Measurements from ENCODE around the gene CNDP2. TPM values are rescaled to one million over a fixed set of nuclear protein-coding genes. Genes with fewer than 3 reads are reported as not detected.

Gene CNDP2
- total RNA-seq, 3 donors from 2014 or later: 81.0 to 104 (median 95.7) TPM

- Histone ChIP-seq H3K36me3 (peaks cover 3% of the 10 kb centered on the region), H3K4me3 (no peak overlapping the region), H3K9me3 (no peaks in the 10 kb centered on the region), H3K4me1 (no peaks in the 10 kb centered on the region), H3K27ac (no peak overlapping the region), H3K27me3 (no peaks in the 10 kb centered on the region)
- intact Hi-C loops (cut with DNase I; ENCODE audit: low total_unique reads): no loop called here
- TF ChIP-seq CTCF (IDR thresholded peaks at IDR 0.05) (no peak), POLR2A (IDR thresholded peaks at IDR 0.05) (no peak), POLR2AphosphoS5 (IDR thresholded peaks at IDR 0.05) (no peak)
- no peak for DNase-seq (ENCODE audit: low spot score in 2 of 2)
These were observed 12.2 kb downstream of the CNDP2 start for GRCh38 chr18:74508366-74508765.

- no peaks in the 10 kb centered on the region for H3K27me3 ChIP-seq
- no peak for TF ChIP-seq POLR2A (IDR thresholded peaks at IDR 0.05)
- TF ChIP-seq CTCF (IDR thresholded peaks at IDR 0.05): no peak
- DNase-seq (ENCODE audit: low spot score in 2 of 2): no peak
- H3K4me1 ChIP-seq: no peaks in the 10 kb centered on the region
- intact Hi-C loops (cut with DNase I; ENCODE audit: low total_unique reads): no loop called here
- H3K36me3 ChIP-seq: peaks cover 7% of the 10 kb centered on the region
- no peak overlapping the region for H3K4me3 ChIP-seq
- no peaks in the 10 kb centered on the region for H3K9me3 ChIP-seq
- H3K27ac ChIP-seq: no peak overlapping the region
These were observed 12.7 kb downstream of the CNDP2 start for GRCh38 chr18:74508821-74509225.

GRCh38 chr18:74509856-74510769 is 13.9 kb downstream of the CNDP2 start:
- intact Hi-C loops (cut with DNase I; ENCODE audit: low total_unique reads): no loop called here
- Histone ChIP-seq H3K27ac (no peak overlapping the region), H3K9me3 (no peaks in the 10 kb centered on the region), H3K27me3 (no peaks in the 10 kb centered on the region), H3K4me3 (no peak overlapping the region), H3K4me1 (no peaks in the 10 kb centered on the region), H3K36me3 (peaks cover 7% of the 10 kb centered on the region)
- peak in 1 of 2 donors; percentile 7 for DNase-seq (ENCODE audit: low spot score in 2 of 2)
- no peak for TF ChIP-seq CTCF (IDR thresholded peaks at IDR 0.05)
- TF ChIP-seq POLR2A (IDR thresholded peaks at IDR 0.05): no peak
- TF ChIP-seq POLR2AphosphoS5 (IDR thresholded peaks at IDR 0.05): no peak

- intact Hi-C loops (cut with DNase I; ENCODE audit: low total_unique reads): no loop called here
- Histone ChIP-seq H3K4me1 (no peaks in the 10 kb centered on the region), H3K27ac (no peak overlapping the region), H3K36me3 (peaks cover 7% of the 10 kb centered on the region), H3K4me3 (no peak overlapping the region), H3K9me3 (no peaks in the 10 kb centered on the region), H3K27me3 (no peaks in the 10 kb centered on the region)
- TF ChIP-seq POLR2A (IDR thresholded peaks at IDR 0.05) (no peak), CTCF (IDR thresholded peaks at IDR 0.05) (no peak), POLR2AphosphoS5 (IDR thresholded peaks at IDR 0.05) (no peak)
- DNase-seq (ENCODE audit: low spot score in 2 of 2): no peak
These were observed 14.6 kb downstream of the CNDP2 start for GRCh38 chr18:74510770-74511095.

GRCh38 chr18:74511823-74512222 is 15.7 kb downstream of the CNDP2 start:
- intact Hi-C loops (cut with DNase I; ENCODE audit: low total_unique reads): no loop called here
- DNase-seq (ENCODE audit: low spot score in 2 of 2): no peak
- no peak for TF ChIP-seq POLR2A (IDR thresholded peaks at IDR 0.05)
- no peak for TF ChIP-seq CTCF (IDR thresholded peaks at IDR 0.05)
- TF ChIP-seq POLR2AphosphoS5 (IDR thresholded peaks at IDR 0.05): no peak
- Histone ChIP-seq H3K27me3 (no peaks in the 10 kb centered on the region), H3K9me3 (no peaks in the 10 kb centered on the region), H3K27ac (no peak overlapping the region), H3K4me3 (no peak overlapping the region), H3K36me3 (peaks cover 7% of the 10 kb centered on the region), H3K4me1 (no peaks in the 10 kb centered on the region)

Measured in breast epithelium (tissue), 4 donors.